HG02759 (cell line): ENCODE data around the gene TRPT1.

Source experiments
- ATAC-seq: cut with Tn5 transposase; IDR thresholded peaks from one replicate; pipeline ENCODE4 v1.9.1; 2021; ENCODE audit warnings: mild to moderate bottlenecking, moderate library complexity; ENCODE audit not compliant: unreplicated experiment

TRPT1 gene

DNA sequence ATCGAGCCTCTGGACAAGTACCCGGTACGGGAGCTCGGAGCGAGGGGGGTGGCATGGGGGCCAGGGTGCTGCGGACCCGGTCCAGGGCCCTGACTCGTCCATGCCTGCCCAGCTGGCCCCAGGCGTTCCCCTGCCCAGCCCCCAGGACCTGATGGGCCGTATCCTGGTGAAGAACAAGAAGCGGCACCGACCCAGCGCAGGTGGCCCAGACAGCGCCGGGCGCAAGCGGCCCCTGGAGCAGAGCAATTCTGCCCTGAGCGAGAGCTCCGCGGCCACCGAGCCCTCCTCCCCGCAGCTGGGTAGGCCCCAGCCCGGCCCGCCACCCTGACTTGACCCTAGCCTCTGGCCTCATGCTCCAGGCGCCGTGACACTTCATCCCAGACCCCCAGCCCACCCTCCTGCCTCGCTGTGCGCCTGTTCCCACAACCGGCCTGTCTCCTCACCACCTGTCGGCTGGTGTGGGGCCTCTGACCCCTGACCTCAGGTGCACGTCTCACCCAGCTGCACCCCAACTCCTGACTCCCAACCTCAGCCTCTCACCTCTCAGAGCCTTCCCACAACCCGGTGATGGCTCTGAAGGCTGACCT, 33.1 kb upstream of the TRPT1 start:
- ATAC-seq = no peak

DNA sequence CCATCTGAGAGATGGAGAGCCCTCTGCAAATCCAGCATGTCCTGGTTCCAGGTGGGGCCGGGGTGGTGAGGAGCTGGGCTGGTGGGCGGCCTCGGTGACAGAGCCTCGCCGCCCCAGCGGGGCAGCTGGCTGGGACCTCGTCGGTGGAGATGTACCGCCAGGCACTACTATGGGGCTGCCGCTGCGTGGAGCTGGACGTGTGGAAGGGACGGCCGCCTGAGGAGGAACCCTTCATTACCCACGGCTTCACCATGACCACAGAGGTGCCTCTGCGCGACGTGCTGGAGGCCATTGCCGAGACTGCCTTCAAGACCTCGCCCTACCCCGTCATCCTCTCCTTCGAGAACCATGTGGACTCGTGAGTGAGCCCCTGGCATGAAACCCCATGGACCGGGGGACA, 32.4 kb upstream of the TRPT1 start:
- ATAC-seq = no peak

DNA sequence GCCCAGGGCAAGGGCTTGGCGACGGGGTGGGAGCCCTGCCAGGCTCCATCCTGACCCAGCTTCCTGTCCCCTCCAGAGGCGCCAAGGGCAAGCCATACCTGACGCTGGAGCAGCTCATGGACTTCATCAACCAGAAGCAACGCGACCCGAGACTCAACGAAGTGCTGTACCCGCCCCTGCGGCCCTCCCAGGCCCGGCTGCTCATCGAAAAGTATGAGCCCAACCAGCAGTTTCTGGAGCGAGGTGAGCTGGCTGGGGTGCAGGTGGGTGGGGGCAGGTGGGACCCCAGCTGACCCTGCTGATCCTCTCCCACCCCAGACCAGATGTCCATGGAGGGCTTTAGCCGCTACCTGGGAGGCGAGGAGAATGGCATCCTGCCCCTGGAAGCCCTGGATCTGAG, 30.3 kb upstream of the TRPT1 start:
- ATAC-seq = no peak

DNA sequence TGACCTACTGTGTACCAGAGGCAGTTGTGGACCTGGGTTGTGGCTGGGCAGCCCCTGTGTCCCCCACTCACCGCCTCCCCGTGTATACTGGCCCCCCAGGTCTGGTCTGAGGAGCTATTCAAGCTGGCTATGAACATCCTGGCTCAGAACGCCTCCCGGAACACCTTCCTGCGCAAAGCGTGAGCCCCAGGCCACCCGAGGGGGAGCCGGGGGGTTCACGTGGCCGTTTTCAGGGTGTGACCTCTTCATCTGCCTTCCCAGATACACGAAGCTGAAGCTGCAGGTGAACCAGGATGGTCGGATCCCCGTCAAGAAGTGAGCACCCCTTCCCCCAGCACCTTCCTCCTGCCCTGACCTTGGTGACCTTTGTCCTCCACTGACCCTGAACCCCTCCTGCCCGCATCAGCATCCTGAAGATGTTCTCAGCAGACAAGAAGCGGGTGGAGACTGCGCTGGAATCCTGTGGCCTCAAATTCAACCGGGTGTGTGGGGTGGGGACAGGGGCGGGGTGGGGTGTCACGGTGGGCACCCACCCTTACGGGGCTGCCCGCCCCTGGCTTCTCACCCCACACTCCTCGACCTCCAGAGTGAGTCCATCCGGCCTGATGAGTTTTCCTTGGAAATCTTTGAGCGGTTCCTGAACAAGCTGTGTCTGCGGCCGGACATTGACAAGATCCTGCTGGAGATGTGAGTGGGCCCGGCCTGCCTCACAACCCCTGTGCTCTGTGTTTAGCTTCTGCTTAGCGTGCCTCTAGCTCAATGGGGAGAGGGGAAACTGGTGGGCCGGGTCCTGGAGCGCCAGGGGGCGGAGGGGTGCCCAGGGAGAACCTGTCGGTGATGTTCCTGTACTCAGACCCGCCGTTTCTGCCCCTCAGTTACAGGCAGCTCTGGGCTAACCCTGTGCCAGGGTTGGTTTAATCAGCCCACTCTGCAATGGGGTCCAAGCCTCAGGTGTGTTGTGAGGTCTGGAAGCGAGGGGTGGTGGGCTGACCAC, 29.4 kb upstream of the TRPT1 start:
- ATAC-seq = no peak

DNA sequence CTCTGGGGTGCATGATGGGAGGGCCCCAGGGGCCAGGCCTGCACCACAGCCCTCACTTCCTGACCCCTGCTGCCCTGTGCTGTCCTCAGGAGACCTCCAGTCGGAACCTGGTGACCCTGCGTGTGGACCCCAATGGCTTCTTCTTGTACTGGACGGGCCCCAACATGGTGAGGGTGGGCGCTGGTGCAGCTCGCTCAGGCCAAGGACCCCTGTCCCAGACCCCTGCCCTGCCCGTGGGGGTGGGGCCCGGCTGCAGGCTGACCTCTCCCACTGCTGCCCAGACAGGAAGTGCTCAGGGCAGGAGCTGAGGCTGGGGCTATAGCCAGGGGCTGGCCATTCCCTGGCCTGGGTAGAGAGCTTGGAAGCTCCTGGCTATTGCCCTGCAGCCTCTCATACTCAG, 28.3 kb upstream of the TRPT1 start:
- no peak for ATAC-seq

DNA sequence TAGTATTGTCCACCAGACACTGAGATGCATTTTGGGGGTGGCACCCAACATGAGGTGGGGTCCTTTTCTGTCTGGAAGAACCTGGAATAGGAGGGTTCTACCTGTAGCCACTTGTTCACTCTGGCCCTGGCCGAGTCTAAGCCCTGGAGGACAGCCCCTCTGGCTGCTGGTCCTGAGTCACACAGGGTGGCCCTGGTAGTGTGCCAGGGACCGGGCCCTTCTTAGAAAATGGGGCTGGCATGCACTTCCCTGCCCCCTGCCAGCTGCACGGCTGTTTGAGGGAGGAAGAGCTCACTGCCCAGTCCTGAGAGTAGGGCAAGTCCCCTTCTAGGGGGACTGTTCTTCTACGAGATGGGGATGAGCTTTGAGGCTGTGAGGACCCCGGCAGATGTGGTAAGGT, 27.5 kb upstream of the TRPT1 start:
- ATAC-seq = no peak

DNA sequence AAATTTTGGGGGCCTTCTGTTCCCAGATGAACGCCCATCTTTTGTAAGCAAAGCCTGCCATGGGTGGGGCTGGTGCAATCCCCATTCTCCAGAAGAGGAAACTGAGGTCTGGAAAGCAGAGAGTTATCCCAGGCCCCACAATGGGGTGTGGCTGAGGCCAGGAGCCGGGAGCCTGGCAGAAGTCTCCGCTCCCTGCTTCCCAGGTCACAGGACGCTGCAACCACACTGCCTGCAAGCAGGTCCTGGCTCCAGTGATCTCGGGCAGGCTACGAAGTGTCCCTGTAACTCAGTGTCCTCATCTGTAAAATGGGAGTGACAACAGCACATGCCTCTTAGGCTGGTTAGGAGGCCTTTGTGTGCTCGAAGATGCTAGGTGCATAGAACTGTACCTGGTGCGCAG, 27.1 kb upstream of the TRPT1 start:
- no peak for ATAC-seq

DNA sequence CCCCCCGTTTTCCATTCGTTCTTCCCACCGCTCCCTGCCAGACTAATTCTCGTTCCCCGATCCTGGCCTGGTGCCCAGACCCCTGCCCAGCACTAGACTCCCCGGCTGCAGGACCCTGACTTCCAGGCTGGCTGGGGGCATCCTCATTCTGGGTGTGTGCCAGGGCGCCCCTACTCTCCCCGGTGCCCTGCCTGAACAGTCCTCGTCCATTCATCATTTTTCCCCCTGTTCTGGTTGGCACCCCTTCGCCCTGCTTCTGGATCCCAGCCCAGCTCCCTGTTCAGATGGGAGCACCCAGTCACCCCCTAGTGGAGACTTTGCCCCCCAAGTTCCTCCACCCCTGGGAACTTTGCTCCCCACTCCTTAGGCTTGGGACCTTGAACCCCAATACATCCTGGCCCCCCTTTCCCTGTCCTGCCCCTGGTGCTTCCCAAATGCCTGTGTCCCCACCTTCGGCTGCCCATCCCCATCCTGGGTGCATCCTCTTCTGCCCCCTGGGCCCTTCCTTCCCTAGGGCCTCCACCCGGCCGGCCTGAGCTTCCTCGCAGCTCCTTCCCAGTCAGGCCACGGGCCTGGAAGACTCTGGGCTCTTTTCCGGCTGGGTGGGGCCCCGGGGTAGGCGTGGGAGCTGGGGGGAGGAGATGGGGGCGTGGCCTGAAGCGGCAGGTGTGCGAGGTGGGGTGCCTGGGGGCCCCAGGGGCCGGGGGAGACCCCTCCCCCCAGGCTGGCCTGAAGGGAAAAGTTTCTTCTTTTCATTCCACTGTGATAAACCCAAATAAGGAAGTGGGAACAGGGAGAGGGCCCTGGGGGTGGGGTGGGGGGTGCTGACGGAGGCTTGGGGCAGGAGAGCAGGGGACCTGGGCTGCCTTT, 26.3 kb upstream of the TRPT1 start:
- no peak for ATAC-seq

DNA sequence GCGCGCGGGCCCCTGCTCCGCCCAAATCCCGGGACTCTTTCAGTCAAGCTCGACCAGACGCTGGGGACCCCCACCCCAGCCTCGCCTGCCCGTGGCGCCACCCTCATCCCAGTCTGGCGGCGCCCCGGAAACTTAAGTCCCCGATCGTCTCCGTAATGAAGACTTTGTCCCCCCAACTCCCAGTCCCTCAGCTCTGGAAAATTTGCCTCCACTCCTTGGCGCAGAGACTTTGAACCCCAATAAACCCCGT, 25.7 kb upstream of the TRPT1 start:
- ATAC-seq = no peak

DNA sequence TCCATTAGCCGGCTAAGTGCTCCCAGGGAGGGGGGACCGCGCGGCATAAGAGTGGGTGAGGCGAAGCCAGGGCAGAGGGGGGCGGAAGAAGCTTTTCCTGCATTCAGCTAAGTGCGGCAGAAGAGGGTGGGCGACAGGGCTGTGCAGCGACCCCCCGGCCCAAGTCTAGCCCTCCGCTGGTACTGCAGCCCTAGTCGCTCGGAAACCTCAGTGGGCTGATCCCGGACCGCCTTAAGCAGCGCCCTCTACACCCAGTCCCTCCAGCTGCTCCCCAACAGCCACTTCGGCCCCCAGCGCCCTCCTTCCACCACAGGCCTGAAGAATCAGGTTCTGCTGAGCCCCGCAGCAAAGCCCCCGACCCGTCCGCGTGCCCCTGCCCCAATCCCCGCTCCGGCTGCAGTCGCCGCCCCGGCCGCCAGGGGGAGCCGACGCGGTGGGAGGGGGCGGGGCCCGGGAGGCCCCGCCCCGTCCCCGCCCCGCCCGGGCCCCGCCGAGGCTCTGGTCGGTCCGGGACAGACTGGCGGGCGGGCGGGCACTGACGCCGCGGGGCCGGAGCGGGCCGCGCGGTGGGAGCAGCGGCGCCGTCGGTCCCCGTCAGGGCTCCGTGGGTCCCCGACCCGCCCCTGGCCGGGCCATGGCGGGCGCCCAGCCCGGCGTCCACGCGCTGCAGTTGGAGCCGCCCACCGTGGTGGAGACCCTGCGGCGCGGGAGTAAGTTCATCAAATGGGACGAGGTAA, 25.2 kb upstream of the TRPT1 start, which contains the start of gene PLCB3:
Gene PLCB3 (plus strand): TSS at position 515 of the 737 bp plus-strand sequence. CDS start 120 bp downstream, at position 635.
- peak; percentile 44 for ATAC-seq

DNA sequence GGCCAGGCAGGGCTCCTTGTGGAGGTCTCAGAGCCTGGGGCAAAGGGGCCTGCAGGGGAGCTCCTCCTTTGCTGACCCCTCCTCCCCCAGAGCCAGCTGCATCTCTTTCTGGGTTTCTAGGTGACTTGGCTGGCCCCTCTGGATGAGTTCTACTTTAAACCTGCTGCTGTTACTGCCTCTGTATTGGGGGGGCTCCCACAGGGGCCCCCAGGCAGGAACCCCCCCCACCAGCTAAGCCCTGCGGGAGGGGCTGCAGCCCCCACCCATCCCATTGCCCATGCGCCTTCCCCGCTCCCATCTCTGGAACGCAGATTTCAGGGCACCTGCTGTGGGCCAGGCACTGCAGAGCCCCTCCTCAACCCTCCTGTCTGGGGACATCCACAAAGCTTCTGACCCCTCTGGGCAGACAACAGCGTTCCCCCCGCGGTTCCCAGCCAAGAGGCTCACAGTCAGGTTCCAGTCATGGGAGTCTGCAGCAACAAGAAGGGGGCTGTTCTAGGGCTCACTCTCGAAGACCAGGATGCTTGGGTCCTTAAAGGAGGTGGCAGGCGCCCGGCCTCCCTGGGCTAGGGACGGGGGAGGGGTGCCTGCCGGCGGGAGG, 24.5 kb upstream of the TRPT1 start:
- ATAC-seq = no peak

DNA sequence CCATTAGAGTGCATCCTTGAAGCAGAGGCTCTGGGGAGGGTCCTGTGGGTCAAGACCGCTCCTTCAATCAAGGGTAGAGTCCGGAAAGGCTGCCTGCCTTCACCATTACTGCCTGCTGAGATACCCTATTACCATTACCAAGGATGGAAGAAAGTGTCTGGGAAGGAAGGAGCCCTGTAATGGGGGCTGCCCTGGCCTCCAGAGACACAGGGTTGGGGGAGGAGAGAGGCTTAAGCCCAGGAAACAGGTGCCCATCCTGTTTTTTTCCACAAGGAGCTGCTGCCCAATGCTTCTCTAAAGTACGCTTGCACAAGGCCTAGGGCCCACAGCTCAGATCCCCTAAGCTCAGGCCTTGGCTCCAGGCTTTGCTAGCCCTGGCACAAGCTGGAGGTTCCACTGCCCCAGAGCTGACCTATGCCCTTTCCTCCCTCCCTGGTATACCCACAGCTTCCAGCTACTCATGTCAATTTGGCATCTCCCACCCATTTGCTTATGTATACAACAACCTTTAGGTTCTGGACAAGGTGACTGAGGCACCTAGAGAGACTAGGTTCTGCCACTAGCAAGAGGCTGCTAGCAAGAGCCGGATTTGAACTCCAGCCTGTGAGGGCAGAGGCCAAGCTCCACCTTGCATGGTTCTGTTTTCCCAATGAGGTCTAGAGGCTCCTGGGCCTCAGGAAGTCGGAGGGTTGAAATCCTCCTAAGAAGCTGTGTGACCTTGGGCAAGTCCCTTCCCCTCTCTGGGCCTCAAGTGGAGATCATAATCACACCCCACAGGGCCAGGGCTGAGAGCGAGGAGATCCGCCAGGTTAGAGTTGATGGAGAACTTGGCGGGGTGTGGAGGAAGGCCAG, 23.8 kb upstream of the TRPT1 start:
- no peak for ATAC-seq

DNA sequence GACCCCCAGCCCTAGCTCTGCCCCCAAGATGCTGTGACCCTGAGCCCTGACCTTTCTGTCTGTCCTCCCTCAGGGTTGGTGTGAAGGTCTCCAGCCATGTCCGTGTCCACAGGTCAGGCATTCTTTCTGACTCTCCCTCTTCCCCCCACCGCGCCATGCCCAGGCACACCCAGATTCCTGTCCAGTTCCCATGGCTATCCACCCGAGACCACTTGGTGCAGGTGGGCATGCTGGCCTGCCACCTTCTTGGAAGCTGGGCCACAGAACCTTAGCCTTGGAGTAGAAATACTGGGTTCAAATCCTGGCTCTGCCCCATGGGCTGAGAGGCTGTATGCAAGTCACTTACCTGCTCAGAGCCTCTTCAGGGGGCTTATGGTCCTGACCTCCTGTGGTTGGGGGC, 23.1 kb upstream of the TRPT1 start:
- no peak for ATAC-seq

DNA sequence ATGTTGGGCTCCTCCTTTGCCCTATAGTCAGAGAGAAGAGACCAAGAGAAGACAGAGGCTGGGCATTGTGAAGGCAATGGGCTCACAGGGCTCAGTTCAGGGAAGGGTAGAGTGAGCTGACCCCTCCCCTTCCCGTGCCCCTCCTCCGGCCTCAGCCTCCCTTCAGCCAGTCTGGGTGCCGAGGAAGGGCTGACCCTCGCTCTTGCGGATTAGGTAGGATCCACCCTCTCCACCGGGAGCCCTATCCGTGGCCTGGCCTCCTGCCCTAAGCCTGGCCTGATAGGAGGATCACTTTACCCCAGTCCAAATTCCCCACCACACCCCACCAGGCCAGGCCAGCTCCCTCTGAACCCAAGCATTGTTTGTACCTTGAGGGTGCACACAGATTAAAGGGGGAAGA, 22.6 kb upstream of the TRPT1 start:
- no peak for ATAC-seq

DNA sequence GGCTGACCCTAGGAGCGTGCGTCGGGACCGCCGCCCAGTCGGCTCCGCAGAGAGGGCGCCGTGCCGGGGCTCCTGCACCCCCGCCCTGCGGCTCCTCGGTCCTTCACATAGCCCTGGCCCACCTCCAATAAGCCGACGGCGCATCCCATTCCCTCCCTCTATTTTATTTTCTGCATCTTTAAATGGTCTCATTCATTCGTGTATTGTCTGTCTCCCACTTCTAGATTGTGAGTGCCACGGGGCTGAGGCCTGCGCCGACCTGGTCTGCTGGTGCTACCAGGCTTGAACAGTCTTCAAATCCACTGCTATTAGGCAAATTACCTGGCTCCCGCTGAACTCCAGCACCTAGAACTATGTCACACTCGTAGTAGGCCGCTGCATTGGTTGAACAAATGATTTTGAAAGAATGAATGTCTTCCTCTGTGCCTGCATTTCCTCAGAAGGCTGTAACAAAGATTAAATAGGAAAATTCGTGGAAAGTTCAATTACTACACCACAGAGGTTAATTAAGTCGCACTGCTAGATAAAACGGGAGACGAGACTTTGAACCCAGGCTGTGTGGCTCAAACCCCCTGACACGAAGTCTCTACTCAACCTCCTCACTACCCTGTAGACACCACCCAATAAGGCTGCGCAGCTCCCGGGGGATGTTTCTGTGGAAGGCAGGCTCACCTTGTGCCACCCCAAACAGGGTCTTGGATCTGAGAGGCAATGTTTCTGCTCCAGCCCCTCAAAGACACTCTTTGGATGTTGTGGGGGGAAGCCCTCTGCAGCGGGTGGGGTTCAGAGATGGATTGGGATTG, 21.9 kb upstream of the TRPT1 start:
- ATAC-seq = no peak

DNA sequence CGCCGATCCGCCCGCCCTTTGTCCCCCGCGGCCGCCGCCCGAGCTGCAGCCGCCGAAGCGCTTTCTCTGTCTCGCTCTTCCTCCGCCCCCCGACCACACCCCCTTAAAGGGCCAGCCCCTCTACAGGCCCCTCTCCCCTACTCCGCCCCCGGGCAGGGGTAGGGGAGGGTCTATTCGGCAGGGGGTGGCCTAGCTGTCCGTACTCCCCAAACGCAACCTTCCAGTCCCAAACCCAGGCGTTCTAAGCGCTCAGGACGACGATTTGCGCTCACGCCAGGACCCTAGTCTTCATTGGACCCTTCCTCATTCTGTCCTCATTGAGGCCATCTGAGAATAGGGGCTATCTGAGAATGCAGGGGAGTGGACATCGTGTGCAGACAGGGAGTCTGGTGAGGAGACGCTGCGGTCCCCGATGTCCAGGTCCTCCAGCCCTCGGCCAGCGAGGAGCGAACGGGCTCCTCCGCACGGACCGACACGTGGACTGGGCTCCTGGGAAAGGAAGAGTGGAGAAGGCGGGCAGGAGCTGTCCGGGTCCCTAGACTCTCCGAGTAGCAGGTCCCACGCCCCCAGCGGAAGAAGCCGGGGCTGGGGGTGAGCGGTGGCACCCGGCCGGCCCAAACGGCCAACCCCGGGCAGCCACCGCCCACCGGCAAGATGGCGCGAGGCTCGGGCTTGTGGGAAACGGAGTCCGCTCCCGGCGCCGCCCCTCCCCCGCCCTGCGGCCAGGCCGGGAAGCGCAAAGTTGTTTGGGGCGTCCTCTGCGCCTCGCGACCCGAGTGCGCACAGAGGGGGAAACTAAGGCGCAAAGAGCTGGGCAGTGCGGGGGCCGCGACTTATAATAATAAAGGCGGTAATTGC, 21.1 kb upstream of the TRPT1 start, which contains the start of gene PPP1R14B:
Gene PPP1R14B (minus strand): TSS at position 73 of the 858 bp plus-strand sequence. CDS start 270 bp downstream, outside the sequence.
- ATAC-seq = peak; percentile 40

DNA sequence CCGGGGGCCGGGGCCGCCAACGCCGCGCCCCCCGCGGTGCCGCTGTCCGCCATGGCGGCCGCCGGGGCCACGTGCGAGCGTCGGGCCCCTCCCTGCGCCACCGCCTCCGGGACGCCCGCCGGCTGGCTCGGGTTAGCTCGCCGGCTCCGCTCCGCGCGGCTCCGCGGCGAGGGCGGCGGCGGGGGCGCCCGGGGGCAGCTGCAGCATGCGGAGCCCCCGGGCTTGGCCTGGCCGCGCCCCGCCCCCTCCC, 20.6 kb upstream of the TRPT1 start:
- ATAC-seq = peak; percentile 22
